ENCODE data around the gene KRT14. TPM values are rescaled to one million over a fixed set of nuclear protein-coding genes. Genes with fewer than 3 reads are reported as not detected.
"Not testable (repeated sequence)": the region's sequence is repeated elsewhere in the genome, so short reads cannot be mapped to it uniquely, and the experiment has no call there.

Gene KRT14
- total RNA-seq, 1 experiment from 2014 or later = not detected

DNA sequence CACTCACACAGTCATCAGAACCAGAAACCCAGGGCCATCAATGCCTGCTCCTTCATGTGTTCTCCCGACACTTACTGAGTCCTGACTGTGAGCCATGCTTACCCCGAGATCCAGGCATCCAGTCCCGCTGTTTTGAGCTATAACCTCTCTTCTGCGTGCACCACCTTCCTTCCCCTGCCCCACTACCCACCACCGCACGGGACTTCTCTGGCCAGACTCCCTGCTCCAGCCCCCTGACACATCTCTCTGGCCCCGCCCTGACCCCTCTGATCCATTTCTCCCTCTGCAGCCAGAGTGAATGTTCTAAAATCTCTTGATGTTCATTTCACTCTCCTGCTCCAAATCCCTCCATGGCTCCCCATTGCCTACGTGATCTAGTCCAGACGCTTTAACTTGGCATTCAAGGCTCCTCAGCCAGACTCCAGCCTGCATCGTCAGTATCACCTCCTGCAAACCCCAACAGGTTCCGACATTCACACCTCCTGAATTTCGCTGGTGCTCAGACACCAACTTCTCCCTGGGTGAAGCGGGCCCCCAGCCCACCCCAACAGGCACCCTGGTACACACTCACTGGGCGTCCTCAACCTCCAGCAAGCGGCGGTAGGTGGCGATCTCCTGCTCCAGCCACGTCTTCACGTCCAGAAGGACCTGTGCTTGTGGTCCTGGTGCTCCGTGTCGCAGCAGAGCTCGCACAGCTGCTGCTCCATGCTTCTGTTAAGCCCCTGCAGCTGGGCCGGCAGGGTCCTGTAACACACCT, 40.8 kb upstream of the KRT14 start:
- Histone ChIP-seq H3K27ac (ENCODE audit: insufficient read length, low read depth, low read length) (no peak overlapping the region), H3T11ph (ENCODE audit: low read length) (no peak overlapping the region), H3K23ac (ENCODE audit: insufficient read length, low read depth, low read length) (no peak overlapping the region), H4K8ac (replicated peaks; ENCODE audit: insufficient read length, low read depth, low read length) (no peak overlapping the region), H3K79me2 (ENCODE audit: insufficient read depth, low read length) (no peaks in the 10 kb centered on the region), H2BK5ac (ENCODE audit: insufficient read length, low read length) (no peak overlapping the region), H3K18ac (ENCODE audit: insufficient read length, low read depth, low read length) (no peak overlapping the region), H2BK15ac (ENCODE audit: low read depth, low read length) (no peak overlapping the region), H4K5ac (ENCODE audit: insufficient read length, low read depth, low read length) (no peak overlapping the region), H2AK5ac (ENCODE audit: insufficient read length, low read length) (no peak overlapping the region), H4K20me1 (ENCODE audit: control insufficient read depth, insufficient read depth, insufficient read length) (no peaks in the 10 kb centered on the region), H2AFZ (ENCODE audit: low read length) (no peak overlapping the region), H3K14ac (ENCODE audit: insufficient read depth, low read length) (no peak overlapping the region), H2BK12ac (ENCODE audit: insufficient read length, low read depth, low read length) (no peak overlapping the region), H4K91ac (ENCODE audit: insufficient read length, low read depth, low read length) (no peak overlapping the region), H3K23me2 (ENCODE audit: insufficient read length, low read depth, low read length, poor library complexity, severe bottlenecking) (no peaks in the 10 kb centered on the region), H3K27me3 (ENCODE audit: insufficient read depth, low read length) (no peaks in the 10 kb centered on the region), H3K4ac (ENCODE audit: low read depth, low read length) (no peak overlapping the region), H3K56ac (ENCODE audit: insufficient read length, low read depth, low read length) (no peak overlapping the region), H3K4me1 (ENCODE audit: insufficient read depth, low read length) (no peaks in the 10 kb centered on the region; the same call in 1 of the 2 replicates), H3K9me3 (ENCODE audit: control insufficient read depth, low read depth, low read length) (no peaks in the 10 kb centered on the region), H2BK20ac (ENCODE audit: low read depth, low read length, poor library complexity, severe bottlenecking) (no peak overlapping the region), H3K9ac (ENCODE audit: extremely low read depth, insufficient read length, low read length) (no peak overlapping the region), H2BK120ac (ENCODE audit: low read depth, low read length, poor library complexity, severe bottlenecking) (no peak overlapping the region), H3K79me1 (ENCODE audit: insufficient read depth, low read depth, low read length, poor library complexity, severe bottlenecking) (no peaks in the 10 kb centered on the region), H3K4me2 (ENCODE audit: insufficient read depth, insufficient read length, low read length) (no peak overlapping the region)
- Mint-ChIP-seq H3K27me3 (ENCODE audit: low read depth) (no peaks in the 10 kb centered on the region; the same call in 1 of the 2 replicates), H3K36me3 (ENCODE audit: insufficient read depth in 1 of 3, low read depth in 3 of 3) (no peaks in the 10 kb centered on the region; a peak in 1 of 7 replicates), H3K9me3 (no peaks in the 10 kb centered on the region), H3K27ac (peak overlapping the region in 1 of 3 experiments; percentile 87; a peak in 1 of 7 replicates), H3K4me1 (peaks cover 25 to 35% of the 10 kb centered on the region in 2 experiments), H3K4me3 (no peak overlapping the region)
- peak; percentile 73 for DNase-seq
- no CpG with 5 or more reads among the region's 23 CpGs for WGBS (ENCODE audit: extremely low coverage, insufficient read length, low lambda C conversion rate)
- peak; percentile 37; the same call in 2 of the 3 replicates for TF ChIP-seq CTCF (conservative IDR thresholded peaks at IDR 0.05)

- Mint-ChIP-seq H3K4me1 (peaks cover 25 to 35% of the 10 kb centered on the region in 2 experiments), H3K27ac (0 out of 7 replicates have a peak overlapping the region, but pooled peaks of 1 of the 3 experiments have one; percentile 40)
- not testable (repeated sequence) for H3K14ac ChIP-seq (ENCODE audit: insufficient read depth, low read length); H3K23ac ChIP-seq (ENCODE audit: insufficient read length, low read depth, low read length); H3K4ac ChIP-seq (ENCODE audit: low read depth, low read length); H2BK12ac ChIP-seq (ENCODE audit: insufficient read length, low read depth, low read length); H3K27ac ChIP-seq (ENCODE audit: insufficient read length, low read depth, low read length); H3K4me1 ChIP-seq (ENCODE audit: insufficient read depth, low read length); H3K79me2 ChIP-seq (ENCODE audit: insufficient read depth, low read length); H3K27me3 Mint-ChIP-seq (ENCODE audit: low read depth); H3K9me3 Mint-ChIP-seq; H4K8ac ChIP-seq (replicated peaks; ENCODE audit: insufficient read length, low read depth, low read length); H3K4me3 Mint-ChIP-seq; H4K20me1 ChIP-seq (ENCODE audit: control insufficient read depth, insufficient read depth, insufficient read length); H3K9me3 ChIP-seq (ENCODE audit: control insufficient read depth, low read depth, low read length); H3K27me3 ChIP-seq (ENCODE audit: insufficient read depth, low read length); DNase-seq; H3K23me2 ChIP-seq (ENCODE audit: insufficient read length, low read depth, low read length, poor library complexity, severe bottlenecking); H3K9ac ChIP-seq (ENCODE audit: extremely low read depth, insufficient read length, low read length); H2BK120ac ChIP-seq (ENCODE audit: low read depth, low read length, poor library complexity, severe bottlenecking); H4K91ac ChIP-seq (ENCODE audit: insufficient read length, low read depth, low read length); H3K36me3 Mint-ChIP-seq (ENCODE audit: insufficient read depth in 1 of 3, low read depth in 3 of 3); H2BK20ac ChIP-seq (ENCODE audit: low read depth, low read length, poor library complexity, severe bottlenecking); H3K79me1 ChIP-seq (ENCODE audit: insufficient read depth, low read depth, low read length, poor library complexity, severe bottlenecking); H4K5ac ChIP-seq (ENCODE audit: insufficient read length, low read depth, low read length); H2AFZ ChIP-seq (ENCODE audit: low read length); H2BK5ac ChIP-seq (ENCODE audit: insufficient read length, low read length); H3T11ph ChIP-seq (ENCODE audit: low read length); H3K4me2 ChIP-seq (ENCODE audit: insufficient read depth, insufficient read length, low read length); H3K56ac ChIP-seq (ENCODE audit: insufficient read length, low read depth, low read length); H2AK5ac ChIP-seq (ENCODE audit: insufficient read length, low read length); H2BK15ac ChIP-seq (ENCODE audit: low read depth, low read length); H3K18ac ChIP-seq (ENCODE audit: insufficient read length, low read depth, low read length)
- WGBS (ENCODE audit: extremely low coverage, insufficient read length, low lambda C conversion rate) = no CpG with 5 or more reads among the region's 5 CpGs
Observed at GRCh38 chr17:41626914-41627295, 40.2 kb upstream of the KRT14 start.

All from H9 (cell line).